Activated CD8-positive, alpha-beta memory T cell treated with anti-CD3 and anti-CD28 coated beads, Interleukin-2, amount 50 U/mL, for 24 hours (primary cell): ENCODE results near the gene TCP11L1.
"Not testable (repeated sequence)": the region's sequence is repeated elsewhere in the genome, so short reads cannot be mapped to it uniquely, and the experiment has no call there.

ENCODE experiments used
- DNase-seq: peaks from one replicate; pipeline ENCODE4 v3.0.0-alpha.2; 2020; ENCODE audit errors: extremely low read depth

Gene TCP11L1

GRCh38 chr11:33065445-33066178 is 26.2 kb downstream of the TCP11L1 start:
- DNase-seq: peak; percentile 38

GRCh38 chr11:33067294-33067693 is 27.9 kb downstream of the TCP11L1 start:
- no peak for DNase-seq

GRCh38 chr11:33068611-33069340 is 29.4 kb downstream of the TCP11L1 start:
- no peak for DNase-seq

- no peak for DNase-seq
These were observed 33.1 kb downstream of the TCP11L1 start for GRCh38 chr11:33072465-33072864.

- no peak for DNase-seq
These were observed 44.5 kb downstream of the TCP11L1 start for GRCh38 chr11:33083918-33084317.

GRCh38 chr11:33086017-33086416 is 46.6 kb downstream of the TCP11L1 start:
- no peak for DNase-seq

- no peak for DNase-seq
These were observed 50.4 kb downstream of the TCP11L1 start for GRCh38 chr11:33089776-33090175.

GRCh38 chr11:33094157-33094556 is 54.8 kb downstream of the TCP11L1 start:
- DNase-seq: no peak

- no peak for DNase-seq
These were observed 64.5 kb downstream of the TCP11L1 start for GRCh38 chr11:33103836-33104235.

- DNase-seq: no peak
These were observed 70.0 kb downstream of the TCP11L1 start for GRCh38 chr11:33109294-33109895.

GRCh38 chr11:33110083-33110482 is 70.7 kb downstream of the TCP11L1 start:
- DNase-seq: no peak

- no peak for DNase-seq
These were observed 77.2 kb downstream of the TCP11L1 start for GRCh38 chr11:33116535-33116934.

GRCh38 chr11:33122696-33123095 is 83.3 kb downstream of the TCP11L1 start:
- DNase-seq: not testable (repeated sequence)
